HEK293T (cell line): ENCODE data around the gene FAM20C.
"Not testable (repeated sequence)": the region's sequence is repeated elsewhere in the genome, so short reads cannot be mapped to it uniquely, and the experiment has no call there.

Experiments
- CTCF ChIA-PET: fragments of 350-600 bp; formaldehyde crosslinking; extraction: SDS; loops from one replicate; lab custom pipeline; 2021; ENCODE audit warnings: antibody characterized with exemption, inconsistent platforms; lab: Yijun Ruan, JAX
- POLR2A ChIA-PET: fragments of 350-600 bp; formaldehyde crosslinking; extraction: SDS; loops from one replicate; lab custom pipeline; 2020; ENCODE audit warnings: antibody characterized with exemption, inconsistent platforms; lab: Yijun Ruan, JAX
- DNase-seq: peaks from one replicate; pipeline ENCODE4 v3.0.0; 2012; ENCODE audit warnings: mixed read lengths; ENCODE audit errors: extremely low spot score
- ARNT ChIP-seq: fragments of 450-650 bp; IDR thresholded peaks from 2 replicates; pipeline ENCODE4 v1.6.1; 2017; ENCODE audit warnings: mild to moderate bottlenecking
- BHLHE40 ChIP-seq: fragments of 450-650 bp; IDR thresholded peaks from 2 replicates; pipeline ENCODE4 v1.6.1; 2016; ENCODE audit warnings: mild to moderate bottlenecking, moderate library complexity, borderline replicate concordance
- CTBP1 ChIP-seq: fragments of 450-650 bp; IDR thresholded peaks from 2 replicates; pipeline ENCODE4 v1.6.1; 2016; ENCODE audit warnings: borderline replicate concordance
- ELF4 ChIP-seq: fragments of 450-650 bp; IDR thresholded peaks from 2 replicates; pipeline ENCODE4 v1.6.1; 2017; ENCODE audit warnings: antibody characterized with exemption
- FOXA1 ChIP-seq: fragments of 450-650 bp; IDR thresholded peaks from 2 replicates; pipeline ENCODE4 v1.6.1; 2016; ENCODE audit warnings: mild to moderate bottlenecking
- FOXK2 ChIP-seq: fragments of 450-650 bp; IDR thresholded peaks from 2 replicates; pipeline ENCODE4 v1.6.1; 2016; ENCODE audit warnings: mild to moderate bottlenecking
- FOXM1 ChIP-seq: fragments of 450-650 bp; IDR thresholded peaks from 2 replicates; pipeline ENCODE4 v1.6.1; 2017; ENCODE audit warnings: mild to moderate bottlenecking, borderline replicate concordance
- HDGF ChIP-seq: fragments of 450-650 bp; IDR thresholded peaks from 2 replicates; pipeline ENCODE4 v1.6.1; 2017; ENCODE audit warnings: antibody characterized with exemption, borderline replicate concordance
- L3MBTL2 ChIP-seq: fragments of 450-650 bp; conservative IDR thresholded peaks from 2 replicates; pipeline ENCODE4 v1.6.1; 2016; ENCODE audit warnings: mild to moderate bottlenecking
- LEF1 ChIP-seq: fragments of 450-650 bp; IDR thresholded peaks from 2 replicates; pipeline ENCODE4 v1.6.1; 2017; ENCODE audit warnings: mild to moderate bottlenecking, borderline replicate concordance
- NFRKB ChIP-seq: fragments of 450-650 bp; IDR thresholded peaks from 2 replicates; pipeline ENCODE4 v1.6.1; 2016; ENCODE audit warnings: mild to moderate bottlenecking, moderate library complexity
- PKNOX1 ChIP-seq: fragments of 450-650 bp; IDR thresholded peaks from 2 replicates; pipeline ENCODE4 v1.6.1; 2016
- SP1 ChIP-seq: fragments of 450-650 bp; IDR thresholded peaks from 2 replicates; pipeline ENCODE4 v1.6.1; 2017
- SUZ12 ChIP-seq: fragments of 450-650 bp; IDR thresholded peaks from 2 replicates; pipeline ENCODE4 v1.6.1; 2016; ENCODE audit warnings: mild to moderate bottlenecking
- TARDBP ChIP-seq: fragments of 450-650 bp; IDR thresholded peaks from 2 replicates; pipeline ENCODE4 v1.6.1; 2016
- ZNF384 ChIP-seq: fragments of 450-650 bp; IDR thresholded peaks from 2 replicates; pipeline ENCODE4 v1.6.1; 2016

The FAM20C gene

GRCh38 chr7:178444-178843 lies 13.9 kb upstream of the FAM20C start:
- TF ChIP-seq ZNF384: no peak
- TF ChIP-seq FOXA1: no peak
- TF ChIP-seq BHLHE40: no peak
- TF ChIP-seq HDGF: no peak
- no peak for TF ChIP-seq NFRKB
- no peak for TF ChIP-seq PKNOX1
- no peak for TF ChIP-seq TARDBP
- TF ChIP-seq L3MBTL2: no peak
- no peak for TF ChIP-seq SP1
- no peak for TF ChIP-seq ARNT
- TF ChIP-seq FOXM1: no peak
- TF ChIP-seq CTBP1: no peak
- TF ChIP-seq FOXK2: no peak
- no peak for TF ChIP-seq SUZ12
- no peak for TF ChIP-seq ELF4
- TF ChIP-seq LEF1: no peak
- ChIA-PET CTCF (no interaction called here), POLR2A (no interaction called here)
- no peak for DNase-seq

GRCh38 chr7:179209-179681 lies 13.1 kb upstream of the FAM20C start:
- no peak for TF ChIP-seq ZNF384
- DNase-seq: no peak
- CTCF ChIA-PET: no interaction called here
- POLR2A ChIA-PET: no interaction called here

- CTCF ChIA-PET: no interaction called here
- no peak for TF ChIP-seq FOXK2
- no peak for TF ChIP-seq TARDBP
- TF ChIP-seq FOXA1: no peak
- no peak for TF ChIP-seq CTBP1
- no peak for TF ChIP-seq FOXM1
- TF ChIP-seq LEF1: no peak
- TF ChIP-seq SP1: no peak
- TF ChIP-seq HDGF: no peak
- no peak for TF ChIP-seq ARNT
- no peak for TF ChIP-seq ZNF384
- TF ChIP-seq PKNOX1: no peak
- no peak for TF ChIP-seq BHLHE40
- no peak for TF ChIP-seq NFRKB
- no peak for TF ChIP-seq SUZ12
- no peak for TF ChIP-seq L3MBTL2
- TF ChIP-seq ELF4: no peak
- POLR2A ChIA-PET: no interaction called here
- no peak for DNase-seq
Measured at GRCh38 chr7:179948-180694, 12.2 kb upstream of the FAM20C start.

GRCh38 chr7:181738-182137 lies 10.6 kb upstream of the FAM20C start:
- no peak for DNase-seq
- POLR2A ChIA-PET: no interaction called here
- no peak for TF ChIP-seq TARDBP
- no peak for TF ChIP-seq ARNT
- no peak for TF ChIP-seq ZNF384
- no peak for TF ChIP-seq L3MBTL2
- TF ChIP-seq FOXK2: no peak
- TF ChIP-seq CTBP1: no peak
- TF ChIP-seq LEF1: no peak
- TF ChIP-seq NFRKB: no peak
- no peak for TF ChIP-seq FOXM1
- no peak for TF ChIP-seq HDGF
- TF ChIP-seq PKNOX1: no peak
- CTCF ChIA-PET: no interaction called here

- CTCF ChIA-PET, DNase-seq, POLR2A ChIA-PET: not testable (repeated sequence)
Measured at GRCh38 chr7:182502-182901, 9.9 kb upstream of the FAM20C start.

- TF ChIP-seq FOXM1 (no peak), SP1 (no peak), ELF4 (no peak), FOXK2 (no peak), PKNOX1 (no peak), HDGF (no peak), ZNF384 (no peak), LEF1 (no peak), CTBP1 (no peak), ARNT (no peak), FOXA1 (no peak), L3MBTL2 (no peak), SUZ12 (no peak), NFRKB (no peak), BHLHE40 (no peak), TARDBP (no peak)
- CTCF ChIA-PET: no interaction called here
- DNase-seq: no peak
- POLR2A ChIA-PET: no interaction called here
Measured at GRCh38 chr7:183496-184292, 8.7 kb upstream of the FAM20C start.
